ENCODE data around the gene EML4.
"Not testable (repeated sequence)": the region's sequence is repeated elsewhere in the genome, so short reads cannot be mapped to it uniquely, and the experiment has no call there.

Gene EML4

GRCh38 chr2:42353792-42354429, 184.8 kb downstream of the EML4 start:
- DNase-seq (ENCODE audit: low read depth, low spot score), result no peak

DNA sequence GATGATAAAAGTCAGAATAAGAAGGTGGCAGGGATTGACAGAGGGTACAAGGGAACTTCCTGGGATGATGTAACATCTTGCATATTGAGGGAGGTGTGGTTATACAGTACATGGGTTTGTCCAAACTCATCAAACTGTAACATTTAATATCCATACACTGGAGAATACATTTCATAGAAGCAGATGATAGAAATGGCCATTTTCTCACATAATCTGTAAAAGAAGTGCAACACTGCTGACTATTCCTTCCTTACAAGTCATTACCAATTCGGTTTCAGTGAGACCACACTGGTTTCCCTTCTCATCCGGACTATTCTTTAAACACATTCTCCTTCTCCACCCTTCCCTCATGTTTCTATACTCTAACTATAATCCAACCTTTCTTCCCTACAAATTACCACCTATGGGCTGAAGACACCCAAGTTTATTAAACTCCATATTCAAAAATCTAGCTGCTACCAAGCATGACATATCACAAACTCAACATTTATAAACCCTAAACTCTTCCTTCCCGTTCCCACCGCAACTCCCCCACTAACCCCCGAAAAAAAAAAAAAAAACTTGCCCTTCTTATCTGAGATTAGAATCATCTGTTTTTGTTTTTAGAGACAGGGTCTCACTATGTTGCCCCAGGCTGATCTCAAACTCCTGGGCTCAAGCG, 190.3 kb downstream of the EML4 start:
- DNase-seq (ENCODE audit: low read depth, low spot score), result no peak

DNA sequence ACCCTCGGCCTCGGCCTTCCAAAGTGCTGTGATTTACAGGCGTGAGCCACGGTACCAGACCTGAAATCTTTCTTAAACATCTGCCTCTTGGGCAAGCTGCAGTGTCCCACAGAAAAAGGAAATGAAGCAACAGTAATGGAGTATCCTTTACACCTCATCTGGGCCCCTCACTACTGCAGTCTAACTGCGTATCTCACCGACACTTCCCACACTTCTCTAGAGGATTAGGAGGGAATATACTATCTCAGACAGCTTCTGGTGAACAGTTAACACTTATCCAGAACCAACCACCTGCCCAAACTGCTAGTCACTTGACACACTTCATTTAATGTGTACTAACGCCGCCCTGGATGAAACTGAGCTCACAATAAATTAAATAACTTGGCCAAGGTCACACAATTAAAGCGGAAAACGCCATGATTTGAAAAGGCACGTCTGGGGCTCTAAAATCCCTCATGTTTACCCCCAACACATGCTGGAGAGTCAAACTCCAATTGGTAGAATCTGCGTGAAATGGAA, 190.9 kb downstream of the EML4 start:
- DNase-seq (ENCODE audit: low read depth, low spot score), result no peak

GRCh38 chr2:42360493-42360889, 191.3 kb downstream of the EML4 start:
- no peak for DNase-seq (ENCODE audit: low read depth, low spot score)

DNA sequence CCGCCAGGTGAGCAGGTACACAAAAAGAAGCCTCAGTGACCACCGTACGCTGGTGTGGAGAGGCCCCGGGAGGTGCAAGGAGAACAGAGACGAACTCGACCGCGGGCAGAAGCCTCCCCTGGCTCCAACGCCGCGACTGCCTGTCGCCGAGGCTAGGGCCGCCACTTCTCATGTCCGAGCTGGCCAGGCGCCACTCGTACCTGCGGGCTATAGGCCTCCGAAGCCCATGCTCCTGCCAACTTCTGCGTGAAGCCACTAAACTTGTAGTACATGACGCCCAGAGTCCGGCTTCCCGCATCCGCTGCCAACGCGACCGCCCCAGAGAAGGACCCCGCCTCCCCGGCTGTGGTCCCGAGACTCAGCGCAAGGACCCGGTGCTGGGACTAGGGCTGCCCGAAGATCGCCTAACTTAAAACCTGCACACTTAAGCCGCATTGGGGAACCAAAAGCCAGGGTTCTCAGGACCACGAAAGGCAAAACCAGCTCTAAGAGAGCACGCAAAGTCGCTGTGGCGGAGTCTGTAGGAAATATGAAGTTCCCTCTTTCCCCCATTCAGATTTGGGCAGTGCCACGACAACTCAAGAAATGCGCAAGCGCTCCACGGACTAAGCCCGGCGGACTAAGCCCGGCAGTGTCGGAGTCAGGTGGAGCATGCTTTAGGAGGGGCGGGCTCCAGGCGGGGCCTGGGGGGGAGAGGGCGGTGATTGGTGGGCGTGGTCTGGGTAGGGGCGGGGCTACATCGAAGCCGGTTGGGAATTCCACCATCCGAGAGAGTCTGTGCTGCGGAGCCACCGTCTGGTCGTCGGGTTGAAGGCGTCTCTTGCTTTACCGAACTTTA, 192.0 kb downstream of the EML4 start, which contains the start of gene COX7A2L:
TSS of gene COX7A2L (minus strand) at position 328 of the 838 bp plus-strand sequence. CDS start at position 272, 56 bp downstream.
- DNase-seq (ENCODE audit: low read depth, low spot score), result peak; percentile 88

GRCh38 chr2:42361728-42362283, 192.7 kb downstream of the EML4 start:
- no peak for DNase-seq (ENCODE audit: low read depth, low spot score)

GRCh38 chr2:42363413-42363812, 194.3 kb downstream of the EML4 start:
- DNase-seq (ENCODE audit: low read depth, low spot score), result no peak

DNA sequence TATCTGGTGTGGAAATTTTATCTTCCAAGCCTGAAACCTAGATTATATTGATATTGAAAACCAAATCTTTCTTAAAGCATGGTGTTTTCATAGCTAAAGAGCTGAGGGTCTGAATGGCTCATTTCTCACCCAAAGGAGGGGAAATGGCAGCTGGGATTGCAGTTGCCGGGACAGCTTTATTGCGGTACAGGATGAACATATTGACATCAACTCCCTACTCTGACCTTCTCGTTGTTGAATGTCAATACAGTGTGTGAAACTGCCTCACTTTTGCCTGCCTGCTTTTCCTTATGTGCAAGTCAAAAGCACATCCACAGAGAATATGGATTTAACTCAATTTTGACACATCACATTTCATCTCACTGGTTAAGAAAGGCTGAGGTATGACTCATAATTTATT, 195.5 kb downstream of the EML4 start:
- no peak for DNase-seq (ENCODE audit: low read depth, low spot score)

DNA sequence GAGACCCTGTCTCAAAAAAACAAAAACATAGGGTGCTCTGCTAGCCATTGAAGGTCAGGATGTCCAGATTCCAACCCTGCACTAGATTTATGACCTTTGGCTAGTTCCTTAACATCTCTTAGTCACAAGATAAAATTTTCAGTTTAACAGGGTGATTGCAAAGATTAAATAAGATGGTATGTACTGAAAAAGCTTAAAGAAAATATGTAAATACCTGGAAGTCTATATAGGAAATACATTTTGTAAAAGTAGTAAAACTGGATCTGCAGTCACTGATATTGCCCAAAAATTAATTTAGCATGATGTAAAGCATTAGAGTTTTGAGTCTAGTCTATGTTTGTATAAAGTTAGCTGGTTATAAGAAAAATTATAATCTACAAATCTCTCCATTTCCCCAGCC, 197.3 kb downstream of the EML4 start:
- no peak for DNase-seq (ENCODE audit: low read depth, low spot score)

GRCh38 chr2:42367835-42368234, 198.7 kb downstream of the EML4 start:
- DNase-seq (ENCODE audit: low read depth, low spot score), result no peak

GRCh38 chr2:42368817-42369531, 199.8 kb downstream of the EML4 start:
- DNase-seq (ENCODE audit: low read depth, low spot score), result no peak

DNA sequence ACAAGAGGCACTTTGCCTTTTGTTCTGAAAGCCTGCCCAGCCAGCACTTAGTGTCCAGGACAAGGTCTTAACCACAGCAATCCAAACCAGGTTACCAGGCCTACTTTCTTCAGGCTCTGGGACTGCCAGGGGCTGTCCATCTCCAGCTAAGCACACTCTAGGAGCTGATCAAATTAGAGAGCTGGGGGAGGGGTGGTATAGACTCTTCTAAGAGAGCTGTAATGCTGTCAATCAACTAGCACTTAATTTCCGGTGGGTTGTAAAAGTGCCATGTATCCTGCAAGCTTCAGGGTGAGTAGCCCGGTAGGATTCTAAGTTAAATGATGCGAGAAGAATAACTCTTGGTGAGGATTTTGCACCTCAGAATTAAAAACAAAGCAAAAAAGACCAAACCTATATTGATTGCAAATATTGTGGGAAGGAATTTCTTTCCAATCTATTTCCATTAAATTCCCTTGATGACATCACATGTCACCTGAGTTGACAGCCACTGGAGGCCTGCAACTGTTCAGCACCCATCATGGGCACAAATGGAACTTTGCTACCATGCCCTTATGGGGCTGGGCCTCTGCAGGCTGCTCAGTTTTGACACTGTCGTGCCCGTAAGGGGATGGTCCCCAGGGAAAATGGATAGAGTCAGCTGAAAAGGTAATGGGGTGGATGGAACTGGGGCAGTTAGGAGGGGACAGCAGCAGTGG, 200.5 kb downstream of the EML4 start:
- no peak for DNase-seq (ENCODE audit: low read depth, low spot score)

DNA sequence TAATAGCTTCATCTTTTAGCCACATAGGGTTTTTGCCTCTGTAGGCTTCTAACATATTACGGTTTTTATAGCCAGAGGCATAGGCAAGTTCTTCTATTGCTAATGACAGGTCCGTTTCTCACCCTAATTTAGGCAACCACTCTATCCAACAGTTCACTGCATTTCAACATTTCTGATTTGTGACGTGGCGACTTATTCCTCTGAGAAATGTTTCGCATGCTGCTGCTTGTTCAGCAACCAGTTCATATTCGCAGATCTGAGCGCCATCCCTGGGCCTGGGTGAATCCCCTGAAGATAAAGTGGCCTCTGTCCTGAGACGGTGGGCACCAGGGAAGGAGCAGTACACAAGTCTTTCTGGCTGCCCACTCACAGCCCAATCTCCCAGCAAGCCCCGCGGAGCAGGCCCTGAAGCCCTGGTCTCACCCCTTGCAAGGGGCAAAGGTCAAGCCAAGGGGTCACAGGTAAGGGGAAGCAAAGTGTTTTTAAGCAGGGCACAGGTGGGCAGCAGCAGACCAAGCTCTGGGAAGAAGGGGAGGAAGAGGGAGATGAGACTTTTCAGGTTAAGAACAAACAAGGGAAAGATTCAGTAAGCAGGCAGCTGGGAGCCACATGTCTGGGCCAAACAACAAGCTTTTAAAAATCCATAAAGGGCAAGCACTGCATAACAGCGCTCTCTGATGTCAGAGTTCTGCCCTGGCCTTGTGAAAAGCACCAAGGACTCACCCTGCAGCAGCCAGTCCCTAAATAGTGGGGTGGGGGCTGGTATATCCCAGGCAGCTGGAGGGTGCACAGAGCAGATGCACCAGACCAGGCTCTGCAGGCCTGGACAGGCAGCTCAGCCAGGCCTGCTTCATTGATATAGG, 202.7 kb downstream of the EML4 start:
- no peak for DNase-seq (ENCODE audit: low read depth, low spot score)

DNA sequence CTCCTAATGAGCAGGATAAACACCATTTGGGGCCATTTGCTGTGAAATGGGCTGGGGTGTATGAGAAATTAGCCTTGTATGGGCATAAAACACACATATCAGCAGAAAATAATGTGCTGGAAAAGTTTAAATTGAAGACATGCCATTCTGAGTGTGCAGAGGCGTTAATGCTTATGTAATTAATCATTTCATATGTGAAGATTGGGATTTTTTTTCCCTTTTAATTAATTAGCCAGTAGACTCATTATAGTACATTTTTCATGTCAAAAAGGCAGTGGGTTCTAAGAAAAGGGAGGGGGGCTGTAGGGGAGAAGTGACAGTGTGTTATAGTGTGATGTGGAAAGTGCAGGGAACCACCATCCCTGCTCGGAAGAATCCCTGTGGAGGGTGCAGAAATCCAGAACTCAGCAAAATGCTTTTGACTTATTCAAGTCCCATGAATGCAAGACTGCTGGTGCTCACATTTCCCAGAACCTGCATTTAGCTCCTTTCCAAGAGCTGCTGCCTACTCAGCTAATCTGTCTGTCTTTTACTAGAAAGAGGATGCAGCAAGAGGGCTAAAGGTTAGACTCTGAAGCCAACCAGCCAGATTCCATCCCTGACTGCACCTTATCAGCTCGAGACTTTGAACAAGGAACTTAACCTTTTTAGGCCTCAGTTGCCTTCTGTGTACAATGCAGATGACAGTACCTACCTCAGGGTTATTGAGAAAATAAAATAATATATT, 203.5 kb downstream of the EML4 start:
- no peak for DNase-seq (ENCODE audit: low read depth, low spot score)

- DNase-seq (ENCODE audit: low read depth, low spot score), result no peak
Observed at GRCh38 chr2:42376758-42377157, 207.6 kb downstream of the EML4 start.

DNA sequence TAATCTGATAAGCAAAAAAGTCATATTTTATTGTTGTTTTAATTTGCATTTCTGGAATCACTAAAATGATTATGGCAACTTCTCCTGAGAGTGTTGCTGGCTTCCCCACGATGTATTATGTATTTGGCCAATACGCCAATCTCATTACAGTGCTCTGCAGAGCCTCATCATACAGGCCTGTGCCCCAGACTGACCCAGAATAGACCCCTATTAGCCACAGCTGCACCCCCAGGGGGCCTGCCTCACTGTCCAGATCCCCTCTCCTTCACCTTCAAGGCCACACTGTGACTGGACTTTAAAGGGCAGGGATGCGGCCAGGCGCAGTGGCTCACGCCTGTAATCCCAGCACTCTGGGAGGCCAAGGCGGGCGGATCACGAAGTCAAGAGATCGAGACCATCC, 209.3 kb downstream of the EML4 start:
- DNase-seq (ENCODE audit: low read depth, low spot score), result no peak

- DNase-seq (ENCODE audit: low read depth, low spot score), result not testable (repeated sequence)
Observed at GRCh38 chr2:42380026-42380425, 210.9 kb downstream of the EML4 start.

DNA sequence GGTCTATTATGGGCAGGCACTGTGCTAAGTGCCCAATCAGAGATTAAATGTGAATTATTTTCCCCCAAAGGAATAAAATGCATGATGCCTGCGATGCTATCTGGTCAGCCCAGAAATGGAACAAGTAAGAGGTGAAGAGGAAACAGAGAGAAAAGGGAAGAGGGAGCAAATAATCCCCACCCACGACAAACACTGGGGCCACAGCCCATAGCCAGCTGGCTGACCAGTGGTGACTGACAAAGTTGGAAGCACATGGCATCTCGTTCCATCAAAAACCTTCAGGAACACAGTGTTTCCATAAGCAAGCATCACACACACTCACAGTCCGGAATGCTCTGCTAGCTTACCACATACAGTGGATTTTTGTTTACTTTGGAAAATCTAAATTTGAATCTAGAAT, 213.0 kb downstream of the EML4 start:
- no peak for DNase-seq (ENCODE audit: low read depth, low spot score)

Data from activated naive CD8-positive, alpha-beta T cell treated with anti-CD3 and anti-CD28 coated beads, Interleukin-2, amount 50 U/mL, for 16 hours (primary cell).